HepG2 (cell line): ENCODE results near the gene GDAP1L1. TPM values are rescaled to one million over a fixed set of nuclear protein-coding genes. Genes with fewer than 3 reads are reported as not detected.

ENCODE experiments used
- HDAC2 ChIP-seq: sonication (generic); formaldehyde crosslinking; IDR thresholded peaks from 2 replicates; pipeline ENCODE4 v1.4.0; 2020; ENCODE audit warnings: missing genetic modification reagents
- HHEX ChIP-seq: IDR thresholded peaks from 2 replicates; pipeline ENCODE4 v1.6.1; 2016; ENCODE audit warnings: control low read depth
- HMGXB3 ChIP-seq: sonication (generic); formaldehyde crosslinking; IDR thresholded peaks from 2 replicates; pipeline ENCODE4 v1.4.0; 2020; ENCODE audit warnings: missing genetic modification reagents, borderline replicate concordance
- KDM4B ChIP-seq: sonication (generic); formaldehyde crosslinking; IDR thresholded peaks from 2 replicates; pipeline ENCODE4 v1.4.0; 2020; ENCODE audit warnings: missing genetic modification reagents
- RBAK ChIP-seq: sonication (generic); formaldehyde crosslinking; IDR thresholded peaks from 2 replicates; pipeline ENCODE4 v1.5.1; 2020; ENCODE audit warnings: mild to moderate bottlenecking, missing genetic modification reagents
- SOX13 ChIP-seq, 3 experiments: fragments of 450-650 bp in 1 of 3; sonication (generic) in 1 of 3; formaldehyde crosslinking in 1 of 3; IDR thresholded peaks in 2 of 3; conservative IDR thresholded peaks in 1 of 3; 2 replicates each; pipeline versions ENCODE4 v1.5.0 to v1.6.1; 2016 to 2020; ENCODE audit warnings: antibody characterized with exemption in 1 of 3, mild to moderate bottlenecking in 1 of 3, missing compliant biosample characterization in 1 of 3, missing genetic modification reagents in 1 of 3, moderate library complexity in 1 of 3
- ZC3H13 ChIP-seq: sonication (generic); formaldehyde crosslinking; IDR thresholded peaks from 2 replicates; pipeline ENCODE4 v1.8.1; 2023; ENCODE audit warnings: mild to moderate bottlenecking, missing genetic modification reagents, moderate library complexity
- ZNF615 ChIP-seq: sonication (generic); formaldehyde crosslinking; IDR thresholded peaks from 2 replicates; pipeline ENCODE4 v1.5.0; 2020; ENCODE audit warnings: mild to moderate bottlenecking, missing genetic modification reagents, borderline replicate concordance
- ZNF691 ChIP-seq: sonication (generic); formaldehyde crosslinking; IDR thresholded peaks from 2 replicates; pipeline ENCODE4 v1.4.0; 2020; ENCODE audit warnings: missing genetic modification reagents, low read depth, mild to moderate bottlenecking, borderline replicate concordance
- ZNF841 ChIP-seq: sonication (generic); formaldehyde crosslinking; IDR thresholded peaks from 2 replicates; pipeline ENCODE4 v1.8.1; 2023; ENCODE audit warnings: missing genetic modification reagents, borderline replicate concordance
- polyA plus RNA-seq, 8 experiments: library from polyadenylated mRNA; depleted of rRNA in 3 of 8; stranded (reverse) in 7 of 8; unstranded in 1 of 8; fragments of >200 nt; fragmentation: Illumina TruSeq in 4 of 8; extraction: Trizol in 4 of 8; gene quantifications; 2 replicates each; pipeline versions ENCODE4 v1.2.1 to v1.2.3, GENCODE V29; 2011 to 2016; ENCODE audit warnings: low read depth in 4 of 8, missing spikeins in 1 of 8, mixed read lengths in 1 of 8; ENCODE audit not compliant: insufficient read depth in 1 of 8
- total RNA-seq, 5 experiments: library from RNA; depleted of rRNA; stranded (reverse); fragments of >200 nt; fragmentation: Illumina TruSeq; extraction: Trizol; gene quantifications; 2 replicates each; pipeline ENCODE4 v1.2.3, GENCODE V29; 2016; ENCODE audit warnings: low read depth in 1 of 5
- TF ChIP-seq, protein P1 (sequence below): sonication (generic); formaldehyde crosslinking; IDR thresholded peaks from 2 replicates; pipeline ENCODE4 v1.8.1; 2023; ENCODE audit warnings: mild to moderate bottlenecking, missing genetic modification reagents
- TF ChIP-seq, protein P2 (sequence below): IDR thresholded peaks from 2 replicates; pipeline ENCODE4 v1.6.1; 2016; ENCODE audit warnings: mild to moderate bottlenecking, missing biosample characterization, missing genetic modification reagents
- TF ChIP-seq, protein P3 (sequence below): IDR thresholded peaks from 2 replicates; pipeline ENCODE4 v1.6.1; 2016; ENCODE audit warnings: missing biosample characterization, missing genetic modification reagents, low read depth
- TF ChIP-seq, protein P4 (sequence below): sonication (generic); formaldehyde crosslinking; IDR thresholded peaks from 2 replicates; pipeline ENCODE4 v1.5.1; 2020; ENCODE audit warnings: mild to moderate bottlenecking, missing genetic modification reagents, moderate library complexity

The GDAP1L1 gene
- total and polyA plus RNA-seq, 2 of the 13 experiments (the other 11 are each of a cell fraction or from before 2014, with no cell fraction given), result 0.04 TPM; not detected in 1

DNA sequence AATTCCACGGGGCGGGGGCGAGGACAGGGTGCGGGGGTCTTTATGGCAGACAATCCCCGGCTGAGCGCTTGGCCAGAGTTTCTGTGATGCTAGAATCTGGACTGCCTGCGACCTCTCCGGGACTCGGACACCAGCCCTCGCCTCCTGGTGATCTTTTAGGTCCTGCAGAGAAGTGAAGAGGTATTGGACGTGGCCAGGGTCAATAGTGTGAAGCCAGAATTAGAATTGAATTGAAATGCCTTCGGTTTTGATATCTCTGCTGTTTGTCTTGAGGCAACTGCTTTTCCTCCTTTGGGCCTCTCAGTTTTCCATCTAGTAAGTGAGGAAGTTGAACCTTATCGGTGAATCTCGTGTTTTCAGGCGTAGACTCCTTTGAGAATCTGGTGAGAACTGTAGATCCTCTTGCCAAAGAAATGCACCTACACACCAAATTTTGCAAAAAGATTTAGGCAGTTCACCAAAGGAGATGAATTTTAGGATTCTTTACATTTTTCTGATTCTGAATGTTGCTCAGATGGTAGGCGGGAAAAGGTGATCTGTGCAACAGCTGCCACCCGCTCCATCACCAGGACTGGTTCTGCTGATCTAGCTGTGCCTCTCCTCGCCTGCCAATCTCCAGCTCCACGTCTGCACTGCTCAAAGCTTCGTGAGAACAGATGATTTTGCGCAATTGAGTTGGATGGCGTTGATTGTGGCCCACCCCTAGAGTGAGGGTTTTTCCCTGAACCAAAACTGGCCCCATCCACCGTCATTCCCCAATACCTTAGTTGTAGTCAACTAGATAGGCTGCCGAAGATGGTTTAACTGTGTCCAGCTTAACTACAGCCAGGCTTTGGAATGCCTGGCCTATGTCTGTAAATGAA lies 35.7 kb upstream of the GDAP1L1 start (continued):
- TF ChIP-seq SOX13 (IDR thresholded peaks at IDR 0.05) (no peak), SOX13 (CRISPR knock-in tag; conservative IDR thresholded peaks at IDR 0.05 in 1 of 2, IDR thresholded peaks at IDR 0.05 in 1 of 2) (no peak), ZNF841 (CRISPR knock-in tag) (no peak), HHEX (no peak; the same call in 1 of the 2 replicates), RBAK (no peak), HMGXB3 (CRISPR knock-in tag) (no peak), ZC3H13 (CRISPR knock-in tag) (no peak), KDM4B (CRISPR knock-in tag) (no peak), ZNF691 (CRISPR knock-in tag) (no peak), HDAC2 (CRISPR knock-in tag) (no peak), ZNF615 (no peak)
- TF ChIP-seq, protein P1, sequence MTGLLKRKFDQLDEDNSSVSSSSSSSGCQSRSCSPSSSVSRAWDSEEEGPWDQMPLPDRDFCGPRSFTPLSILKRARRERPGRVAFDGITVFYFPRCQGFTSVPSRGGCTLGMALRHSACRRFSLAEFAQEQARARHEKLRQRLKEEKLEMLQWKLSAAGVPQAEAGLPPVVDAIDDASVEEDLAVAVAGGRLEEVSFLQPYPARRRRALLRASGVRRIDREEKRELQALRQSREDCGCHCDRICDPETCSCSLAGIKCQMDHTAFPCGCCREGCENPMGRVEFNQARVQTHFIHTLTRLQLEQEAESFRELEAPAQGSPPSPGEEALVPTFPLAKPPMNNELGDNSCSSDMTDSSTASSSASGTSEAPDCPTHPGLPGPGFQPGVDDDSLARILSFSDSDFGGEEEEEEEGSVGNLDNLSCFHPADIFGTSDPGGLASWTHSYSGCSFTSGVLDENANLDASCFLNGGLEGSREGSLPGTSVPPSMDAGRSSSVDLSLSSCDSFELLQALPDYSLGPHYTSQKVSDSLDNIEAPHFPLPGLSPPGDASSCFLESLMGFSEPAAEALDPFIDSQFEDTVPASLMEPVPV (CRISPR knock-in tag), result no peak
- TF ChIP-seq, protein P2, sequence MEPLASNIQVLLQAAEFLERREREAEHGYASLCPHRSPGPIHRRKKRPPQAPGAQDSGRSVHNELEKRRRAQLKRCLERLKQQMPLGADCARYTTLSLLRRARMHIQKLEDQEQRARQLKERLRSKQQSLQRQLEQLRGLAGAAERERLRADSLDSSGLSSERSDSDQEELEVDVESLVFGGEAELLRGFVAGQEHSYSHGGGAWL (CRISPR knock-in tag), result no peak
- TF ChIP-seq, protein P3, sequence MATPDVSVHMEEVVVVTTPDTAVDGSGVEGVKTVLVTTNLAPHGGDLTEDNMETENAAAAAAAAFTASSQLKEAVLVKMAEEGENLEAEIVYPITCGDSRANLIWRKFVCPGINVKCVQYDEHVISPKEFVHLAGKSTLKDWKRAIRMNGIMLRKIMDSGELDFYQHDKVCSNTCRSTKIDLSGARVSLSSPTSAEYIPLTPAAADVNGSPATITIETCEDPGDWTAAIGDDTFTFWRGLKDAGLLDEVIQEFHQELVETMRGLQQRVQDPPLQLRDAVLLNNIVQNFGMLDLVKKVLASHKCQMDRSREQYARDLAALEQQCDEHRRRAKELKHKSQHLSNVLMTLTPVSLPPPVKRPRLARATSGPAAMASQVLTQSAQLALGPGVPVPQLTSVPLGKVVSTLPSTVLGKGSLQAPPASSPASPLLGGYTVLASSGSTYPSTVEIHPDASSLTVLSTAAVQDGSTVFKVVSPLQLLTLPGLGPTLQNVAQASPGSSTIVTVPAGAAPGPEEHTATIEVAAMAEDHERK (CRISPR knock-in tag), result no peak
- TF ChIP-seq, protein P4, sequence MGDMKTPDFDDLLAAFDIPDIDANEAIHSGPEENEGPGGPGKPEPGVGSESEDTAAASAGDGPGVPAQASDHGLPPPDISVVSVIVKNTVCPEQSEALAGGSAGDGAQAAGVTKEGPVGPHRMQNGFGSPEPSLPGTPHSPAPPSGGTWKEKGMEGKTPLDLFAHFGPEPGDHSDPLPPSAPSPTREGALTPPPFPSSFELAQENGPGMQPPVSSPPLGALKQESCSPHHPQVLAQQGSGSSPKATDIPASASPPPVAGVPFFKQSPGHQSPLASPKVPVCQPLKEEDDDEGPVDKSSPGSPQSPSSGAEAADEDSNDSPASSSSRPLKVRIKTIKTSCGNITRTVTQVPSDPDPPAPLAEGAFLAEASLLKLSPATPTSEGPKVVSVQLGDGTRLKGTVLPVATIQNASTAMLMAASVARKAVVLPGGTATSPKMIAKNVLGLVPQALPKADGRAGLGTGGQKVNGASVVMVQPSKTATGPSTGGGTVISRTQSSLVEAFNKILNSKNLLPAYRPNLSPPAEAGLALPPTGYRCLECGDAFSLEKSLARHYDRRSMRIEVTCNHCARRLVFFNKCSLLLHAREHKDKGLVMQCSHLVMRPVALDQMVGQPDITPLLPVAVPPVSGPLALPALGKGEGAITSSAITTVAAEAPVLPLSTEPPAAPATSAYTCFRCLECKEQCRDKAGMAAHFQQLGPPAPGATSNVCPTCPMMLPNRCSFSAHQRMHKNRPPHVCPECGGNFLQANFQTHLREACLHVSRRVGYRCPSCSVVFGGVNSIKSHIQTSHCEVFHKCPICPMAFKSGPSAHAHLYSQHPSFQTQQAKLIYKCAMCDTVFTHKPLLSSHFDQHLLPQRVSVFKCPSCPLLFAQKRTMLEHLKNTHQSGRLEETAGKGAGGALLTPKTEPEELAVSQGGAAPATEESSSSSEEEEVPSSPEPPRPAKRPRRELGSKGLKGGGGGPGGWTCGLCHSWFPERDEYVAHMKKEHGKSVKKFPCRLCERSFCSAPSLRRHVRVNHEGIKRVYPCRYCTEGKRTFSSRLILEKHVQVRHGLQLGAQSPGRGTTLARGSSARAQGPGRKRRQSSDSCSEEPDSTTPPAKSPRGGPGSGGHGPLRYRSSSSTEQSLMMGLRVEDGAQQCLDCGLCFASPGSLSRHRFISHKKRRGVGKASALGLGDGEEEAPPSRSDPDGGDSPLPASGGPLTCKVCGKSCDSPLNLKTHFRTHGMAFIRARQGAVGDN (CRISPR knock-in tag), result peak; percentile 57; the same call in 1 of the 2 replicates
